Activated naive CD4-positive, alpha-beta T cell treated with Interleukin-2 at 50 U/mL for 16 hours (primary cell): Measurements from ENCODE around the gene TMEM165.

Source experiments
- DNase-seq: peaks from one replicate; pipeline ENCODE4 v3.0.0-alpha.2; 2020

TMEM165 gene

DNA sequence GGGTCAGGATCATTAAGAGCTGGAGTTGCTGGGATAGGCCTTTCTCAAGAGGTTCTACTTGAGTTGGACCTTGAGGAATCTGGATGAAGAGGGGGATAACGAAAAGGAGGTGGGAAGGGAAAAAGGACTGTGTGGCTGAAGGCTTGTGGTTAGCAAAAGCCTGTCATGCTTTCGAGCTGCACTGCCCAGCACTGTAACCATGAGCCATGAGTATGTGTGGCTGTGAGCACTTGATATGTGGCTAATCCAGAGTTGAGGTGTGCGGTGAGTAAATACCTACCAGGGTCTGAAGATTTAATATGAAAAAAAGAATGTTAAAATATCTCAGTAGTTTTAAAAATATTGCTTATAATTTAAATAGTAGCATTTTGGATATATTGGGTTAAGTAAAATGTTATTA lies 11.4 kb downstream of the TMEM165 start:
- DNase-seq: no peak

DNA sequence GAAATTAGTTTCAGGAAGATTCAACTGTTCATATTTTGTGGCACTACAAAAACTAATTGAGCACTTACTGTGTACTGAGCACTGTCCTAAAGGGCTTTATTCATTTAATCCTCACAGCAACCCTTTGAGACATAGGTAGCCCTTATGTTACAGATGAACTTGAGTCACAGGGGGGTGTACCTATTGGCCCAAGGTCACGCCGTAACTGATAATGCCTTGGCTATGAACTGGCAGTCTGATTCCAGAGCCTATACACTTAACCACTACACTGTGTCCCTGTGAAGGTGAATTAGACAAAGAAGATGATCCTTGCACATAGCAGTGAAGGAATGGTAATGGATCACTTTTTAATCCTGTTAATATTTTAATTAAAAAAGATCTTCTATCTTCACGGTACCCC lies 12.0 kb downstream of the TMEM165 start:
- no peak for DNase-seq

DNA sequence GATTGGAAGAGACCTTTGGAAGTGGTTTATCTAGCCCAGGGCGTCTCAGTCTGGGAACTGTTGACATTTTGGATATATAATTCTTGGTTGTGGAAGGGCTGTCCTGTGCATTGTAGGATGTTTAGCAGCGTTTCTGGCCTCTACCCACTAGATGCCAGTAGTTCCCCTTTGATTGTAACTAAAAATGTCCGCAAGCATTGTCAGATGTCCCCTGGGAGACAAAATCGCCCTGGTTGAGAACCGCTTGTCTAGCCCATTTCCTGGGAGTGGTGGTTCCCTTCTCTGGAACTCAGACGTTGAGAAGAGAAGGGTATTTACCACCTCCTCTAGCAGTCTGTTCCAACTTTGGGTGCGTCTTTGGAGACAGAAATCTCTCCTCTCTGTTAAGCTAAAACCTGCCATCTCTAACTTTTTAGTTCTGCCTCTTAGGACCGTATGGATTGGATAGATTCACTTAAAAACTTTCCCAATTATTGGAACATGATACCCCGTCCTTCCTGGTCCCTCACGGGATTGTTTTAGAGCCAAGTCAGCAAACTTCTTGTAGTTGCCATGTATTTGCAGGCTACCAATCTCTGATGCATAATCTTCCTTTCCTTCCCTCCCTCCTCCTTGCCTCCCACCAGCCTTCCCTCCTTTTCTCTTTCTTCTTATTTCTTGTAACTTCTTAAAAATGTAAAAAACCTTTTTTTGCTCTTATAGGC lies 13.9 kb downstream of the TMEM165 start:
- DNase-seq: no peak

DNA sequence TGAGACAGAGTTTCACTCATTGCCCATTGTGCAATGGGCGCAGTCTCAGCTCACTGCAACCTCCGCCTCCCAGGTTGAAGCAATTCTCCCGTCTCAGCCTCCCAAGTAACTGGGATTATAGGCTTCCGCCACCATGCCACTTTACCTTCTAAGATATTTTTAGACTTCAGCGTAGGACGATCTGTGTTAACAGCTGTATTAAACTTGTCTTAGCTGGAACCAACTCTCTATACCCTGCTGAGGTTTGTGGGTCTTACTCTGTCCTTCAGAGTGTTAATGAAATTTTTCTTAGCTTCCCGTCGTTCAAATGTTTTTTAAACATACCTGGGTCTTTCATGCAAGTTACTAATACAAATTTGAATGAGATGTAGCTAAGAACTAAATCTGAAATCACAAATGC lies 14.7 kb downstream of the TMEM165 start:
- DNase-seq: no peak

DNA sequence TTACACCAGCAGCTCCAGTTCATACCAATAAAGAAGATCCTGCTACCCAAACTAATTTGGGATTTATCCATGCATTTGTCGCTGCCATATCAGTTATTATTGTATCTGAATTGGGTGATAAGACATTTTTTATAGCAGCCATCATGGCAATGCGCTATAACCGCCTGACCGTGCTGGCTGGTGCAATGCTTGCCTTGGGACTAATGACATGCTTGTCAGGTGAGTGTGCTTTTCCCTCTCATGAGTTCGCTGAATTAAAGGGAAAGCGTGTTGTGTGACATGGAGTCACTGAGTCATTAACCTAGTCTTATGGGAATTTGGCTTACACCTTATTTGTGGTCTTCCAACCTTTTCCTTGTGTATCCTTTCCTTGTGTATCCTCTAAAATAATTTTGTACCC lies 15.9 kb downstream of the TMEM165 start:
- DNase-seq: no peak

DNA sequence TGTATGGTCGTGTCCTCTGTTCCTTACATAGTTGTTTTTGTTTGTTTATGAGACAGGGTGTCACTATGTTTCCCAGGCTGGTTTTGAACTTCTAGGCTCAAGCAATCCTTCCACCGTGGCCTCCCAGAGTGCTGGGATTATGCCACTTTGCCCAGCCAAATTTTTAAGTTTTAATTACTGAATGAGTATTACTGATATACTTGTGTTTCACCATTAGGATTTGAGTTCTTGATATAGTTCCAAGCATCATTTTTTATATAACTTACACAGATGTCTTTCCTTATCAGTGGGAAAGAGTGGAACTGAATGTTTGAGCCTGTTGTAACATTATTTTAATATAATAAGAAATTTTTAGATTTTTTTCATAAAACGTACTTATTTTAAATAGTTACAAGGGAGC lies 20.4 kb downstream of the TMEM165 start:
- no peak for DNase-seq

DNA sequence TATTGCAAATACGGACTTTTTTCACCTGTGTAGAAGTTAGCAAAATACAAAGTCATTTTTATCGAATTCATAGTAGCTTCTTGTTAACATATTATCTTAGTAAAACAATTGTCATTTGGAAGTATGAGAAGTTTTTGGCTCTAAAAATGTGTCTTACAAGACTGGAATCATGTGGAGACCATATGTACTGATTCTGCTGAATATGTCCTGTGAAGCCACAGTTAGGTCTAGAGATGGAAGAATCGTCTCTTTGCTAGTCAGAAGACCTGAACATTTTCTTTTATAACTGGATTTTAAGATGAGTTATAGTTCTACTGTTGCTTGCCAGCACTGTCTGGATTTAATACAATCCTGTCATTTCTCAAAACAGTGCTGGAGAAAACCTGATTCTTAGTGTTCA lies 29.0 kb downstream of the TMEM165 start:
- DNase-seq: no peak

DNA sequence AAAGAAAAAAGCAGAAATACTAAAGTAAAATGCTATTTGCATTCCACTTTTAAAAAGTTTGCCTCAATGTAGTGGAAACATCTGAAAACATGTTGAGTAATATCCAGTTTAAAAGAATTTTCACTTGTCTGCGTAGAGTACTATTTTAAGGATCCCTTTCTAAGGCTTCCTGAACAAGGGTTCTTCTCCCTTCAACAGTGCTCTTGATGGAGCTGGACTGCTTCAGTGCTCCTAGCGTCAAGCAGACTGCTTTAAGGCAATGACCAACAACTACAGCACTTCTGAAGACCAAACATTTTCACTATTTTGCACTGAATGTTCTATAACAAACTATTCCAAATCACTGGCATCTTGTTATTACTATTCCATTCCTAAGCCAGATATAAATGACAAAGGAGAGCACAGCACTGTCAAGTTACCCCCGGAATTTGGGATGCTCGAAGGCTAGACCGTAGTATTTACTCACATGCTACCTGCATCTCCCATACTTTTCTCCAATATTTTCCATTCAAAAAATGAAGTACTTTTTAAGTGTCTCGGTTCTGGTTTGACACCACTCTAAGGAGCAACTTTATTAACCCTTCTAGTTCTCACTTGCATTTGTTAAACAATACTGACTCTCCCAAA lies 36.1 kb downstream of the TMEM165 start:
- no peak for DNase-seq

DNA sequence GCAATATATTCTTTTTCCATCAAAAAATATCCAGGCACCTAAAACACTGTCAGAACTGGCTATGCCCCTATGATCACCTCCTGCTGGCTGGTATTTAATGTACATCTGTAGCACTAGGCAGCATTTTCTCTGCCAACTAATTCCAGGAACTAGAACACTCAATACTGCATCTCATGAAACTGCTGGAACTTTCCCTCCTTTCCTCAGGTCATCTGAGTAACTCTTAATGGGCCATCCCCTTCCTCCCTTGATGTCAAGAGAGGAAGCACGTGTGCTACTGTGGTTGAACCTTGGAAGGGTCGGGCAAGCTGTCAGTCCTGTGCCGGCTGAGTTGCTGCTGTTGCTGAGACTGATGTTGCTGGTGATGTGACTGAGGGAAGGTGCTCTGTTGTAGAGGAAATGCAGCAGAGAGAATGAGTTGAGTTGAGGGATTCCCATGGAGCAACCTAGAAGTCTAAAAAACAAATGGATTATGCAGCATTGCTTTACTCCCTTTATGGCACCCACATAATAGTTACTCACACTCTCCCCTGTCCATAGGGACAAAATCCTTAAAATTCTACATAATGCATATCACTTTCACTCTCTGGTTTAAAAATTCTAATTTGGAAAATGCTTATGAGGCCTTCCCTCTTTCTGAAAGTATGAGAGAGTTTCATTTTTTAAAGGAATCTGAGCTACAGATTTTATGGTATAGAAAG lies 39.5 kb downstream of the TMEM165 start:
- DNase-seq: peak; percentile 6

DNA sequence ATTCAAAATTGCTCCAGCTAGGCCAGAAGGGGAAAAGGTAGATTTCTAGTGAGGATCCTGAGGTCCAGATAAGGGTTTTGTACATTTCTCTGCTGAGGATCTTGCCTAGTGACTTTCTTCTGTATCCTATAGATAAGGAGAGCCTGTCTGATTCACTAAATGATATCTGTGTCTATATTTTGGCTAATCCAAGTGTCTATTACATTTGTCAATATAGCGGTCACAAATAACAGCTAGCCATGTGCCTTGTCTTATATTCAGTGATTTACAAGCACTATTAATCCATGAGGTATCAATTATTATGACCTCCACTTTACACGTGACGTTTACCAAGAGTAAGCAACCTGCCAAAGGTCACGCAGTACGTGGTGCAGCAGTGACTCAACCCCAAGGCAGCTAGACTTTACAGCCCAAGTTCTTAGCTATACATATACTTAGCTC lies 41.6 kb downstream of the TMEM165 start:
- no peak for DNase-seq

DNA sequence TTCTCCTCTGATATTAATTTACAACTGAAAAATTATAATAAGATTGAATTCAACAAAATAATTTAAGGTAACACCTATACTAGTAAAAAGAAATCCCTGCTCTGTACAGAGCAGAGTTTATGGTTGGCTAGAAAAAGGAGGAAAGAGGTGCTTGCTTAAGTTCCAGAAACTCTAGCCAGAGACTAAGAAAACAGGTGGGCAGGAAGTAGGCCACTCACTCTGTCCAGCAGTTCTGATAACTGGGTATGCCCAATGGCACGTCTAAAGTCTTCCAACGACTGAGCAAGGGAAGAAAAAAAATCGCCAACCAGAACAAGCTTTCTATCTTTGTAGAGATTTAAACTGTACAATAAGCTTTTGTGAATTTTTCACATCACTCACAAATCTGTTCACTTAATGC lies 42.1 kb downstream of the TMEM165 start:
- DNase-seq: no peak

DNA sequence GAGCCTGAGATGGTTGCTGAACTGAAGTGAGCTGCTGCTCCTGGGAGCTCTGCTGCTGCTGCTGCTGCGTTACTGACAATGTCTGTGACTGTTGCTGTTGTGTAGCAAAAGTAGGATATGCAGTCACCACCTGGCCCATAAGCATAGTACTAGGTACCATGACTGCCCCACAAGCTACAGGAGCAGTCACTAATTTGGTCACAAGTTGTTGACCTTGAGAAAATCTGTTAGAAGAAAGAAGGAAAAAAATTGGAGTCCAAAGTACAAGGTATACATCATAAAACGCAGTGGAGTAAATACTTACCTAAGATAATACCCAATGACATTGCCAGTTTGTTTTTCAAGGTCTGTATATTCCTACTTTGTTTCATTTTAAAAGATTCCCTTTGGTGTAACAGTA lies 42.6 kb downstream of the TMEM165 start:
- DNase-seq: no peak

DNA sequence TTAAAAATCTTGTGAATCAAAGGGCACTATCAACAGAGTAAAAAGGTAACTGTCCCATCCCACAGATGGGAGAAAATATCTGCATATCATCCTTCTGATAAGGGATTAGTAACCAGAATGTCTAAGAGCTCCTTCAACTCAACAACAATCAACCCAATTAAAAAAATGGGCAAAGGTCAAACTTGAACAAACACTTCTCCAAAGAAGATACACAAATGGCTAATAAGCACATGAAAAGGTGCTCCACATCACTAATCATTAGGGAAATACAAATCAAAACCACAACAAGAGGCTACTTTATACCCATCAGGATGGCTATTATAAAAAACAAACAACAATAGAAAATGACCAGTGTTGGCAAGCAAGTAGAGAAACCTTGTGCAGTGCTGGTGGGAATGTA lies 43.3 kb downstream of the TMEM165 start:
- DNase-seq: no peak

DNA sequence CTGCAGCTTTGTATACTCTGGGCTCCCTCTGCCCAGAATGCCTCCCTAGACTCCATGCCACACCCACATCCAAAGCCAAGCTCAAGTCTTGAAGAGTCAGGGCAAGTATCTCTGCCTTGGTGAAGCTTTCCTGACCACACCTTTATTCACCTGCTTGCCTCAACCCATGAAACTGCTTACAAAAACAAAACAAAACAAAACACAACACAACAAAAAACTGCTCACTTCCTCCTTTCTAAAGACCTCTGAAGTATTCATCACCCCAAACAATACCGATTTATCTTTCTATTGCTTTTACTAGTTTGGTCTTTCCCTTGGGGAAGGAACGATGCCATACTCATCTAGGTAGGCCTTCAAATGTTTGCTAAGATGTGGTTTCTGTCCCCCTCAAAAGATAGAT lies 45.0 kb downstream of the TMEM165 start:
- no peak for DNase-seq

DNA sequence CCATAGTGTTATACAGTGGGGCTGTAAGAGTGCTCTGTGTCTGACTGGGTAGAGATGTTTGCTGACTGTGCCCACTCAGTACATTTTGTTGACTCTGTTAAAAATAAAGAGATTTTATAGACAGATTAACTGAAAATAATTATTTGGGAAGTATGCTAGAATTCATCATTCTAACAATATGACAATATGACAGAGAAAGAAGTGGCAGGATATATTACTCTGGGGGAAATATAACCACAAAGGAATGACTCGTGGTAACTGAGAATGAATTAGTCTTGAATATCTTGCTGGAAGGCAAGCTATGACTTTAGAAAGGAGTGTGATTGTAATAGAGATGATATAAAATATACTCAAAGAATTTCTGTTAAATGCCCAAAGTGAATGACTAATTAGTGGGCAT lies 46.8 kb downstream of the TMEM165 start:
- DNase-seq: no peak

DNA sequence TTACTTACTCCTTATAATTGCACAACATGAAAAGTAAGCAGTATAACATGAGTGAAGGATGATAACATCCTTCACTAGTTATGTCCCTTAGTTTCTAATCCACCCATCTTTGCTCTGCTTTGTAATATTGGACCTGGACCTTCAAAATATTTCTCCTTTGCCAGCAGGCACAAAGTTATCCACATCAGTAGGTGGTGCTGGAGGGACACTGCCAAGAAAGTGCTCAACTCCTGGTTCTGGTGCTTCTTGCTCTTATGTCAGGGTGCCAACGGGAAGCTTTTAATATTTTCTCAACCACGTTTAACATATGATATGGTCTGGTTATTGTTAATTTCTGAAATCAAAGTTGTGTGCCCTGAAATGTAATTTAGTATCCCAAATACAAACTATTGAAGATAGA lies 49.1 kb downstream of the TMEM165 start:
- DNase-seq: no peak

DNA sequence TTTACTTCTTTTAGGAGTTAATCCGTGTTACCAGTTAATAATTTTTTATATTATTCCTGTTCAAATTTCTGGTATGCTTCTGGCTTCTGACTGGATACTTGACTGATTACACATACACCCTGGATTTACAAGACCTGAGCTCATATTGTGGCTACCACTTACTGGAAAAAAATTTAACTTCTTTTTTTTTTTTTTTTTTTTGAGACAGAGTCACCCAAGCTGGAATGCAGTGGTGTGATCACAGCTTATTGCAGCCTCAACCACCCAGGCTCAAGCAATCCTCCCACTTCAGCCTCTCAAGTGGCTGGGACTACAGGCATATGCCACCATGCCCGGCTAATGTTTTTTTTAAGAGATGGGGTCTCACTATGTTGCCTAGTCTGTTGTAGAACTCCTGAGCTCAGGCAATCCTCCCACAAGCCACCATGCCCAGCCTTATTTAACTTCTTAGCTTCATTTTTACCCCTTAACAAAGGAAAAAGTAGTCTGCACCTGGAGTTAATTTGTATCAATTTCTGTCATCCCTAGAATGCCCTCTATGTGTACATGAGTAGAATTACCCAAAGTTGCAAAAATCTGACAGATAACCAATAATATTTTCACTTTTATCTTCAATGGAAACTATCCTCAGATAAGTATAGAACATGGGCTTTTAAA lies 50.3 kb downstream of the TMEM165 start:
- no peak for DNase-seq

DNA sequence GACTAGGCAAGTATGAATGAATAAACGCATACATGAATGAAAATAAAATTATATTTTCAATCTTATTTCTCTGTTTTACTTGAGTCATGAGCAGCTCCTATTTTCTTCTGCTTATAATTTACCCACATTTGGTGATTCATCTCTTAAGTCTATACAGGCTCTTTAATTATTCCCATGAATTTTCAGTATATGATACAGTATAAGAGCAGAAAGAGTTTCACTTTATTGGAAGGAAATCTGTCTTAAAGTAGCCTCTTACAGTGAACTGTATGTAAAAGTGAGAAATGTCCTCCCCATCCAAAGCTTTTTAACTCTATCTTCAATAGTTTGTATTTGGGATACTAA lies 50.8 kb downstream of the TMEM165 start:
- DNase-seq: no peak

DNA sequence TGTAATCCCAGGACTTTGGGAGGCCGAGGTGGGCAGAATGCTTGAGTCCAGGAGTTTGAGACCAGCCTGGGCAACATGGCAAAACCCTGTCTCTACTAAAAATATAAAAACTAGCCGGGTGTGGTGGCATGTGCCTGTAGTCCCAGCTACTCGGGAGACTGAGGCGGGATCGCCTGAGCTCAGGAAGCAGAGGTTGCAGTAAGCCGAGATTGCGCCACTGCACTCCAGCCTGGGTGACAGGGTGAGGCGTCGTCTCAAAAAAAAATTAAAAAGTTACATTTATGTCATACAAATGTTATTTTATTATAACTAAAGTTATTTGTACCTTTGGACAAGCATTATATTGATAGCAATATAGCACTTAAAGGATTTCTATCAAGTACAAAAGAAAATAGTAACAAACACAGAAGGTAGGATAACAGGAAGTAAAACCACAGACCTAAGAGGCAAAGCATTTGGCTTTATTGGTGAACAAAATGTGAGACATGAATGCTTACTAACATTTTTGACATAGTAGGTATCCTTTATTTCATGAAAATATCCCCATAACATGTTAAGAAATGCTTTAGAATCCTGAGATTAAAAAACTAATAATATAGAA lies 51.5 kb downstream of the TMEM165 start:
- no peak for DNase-seq

DNA sequence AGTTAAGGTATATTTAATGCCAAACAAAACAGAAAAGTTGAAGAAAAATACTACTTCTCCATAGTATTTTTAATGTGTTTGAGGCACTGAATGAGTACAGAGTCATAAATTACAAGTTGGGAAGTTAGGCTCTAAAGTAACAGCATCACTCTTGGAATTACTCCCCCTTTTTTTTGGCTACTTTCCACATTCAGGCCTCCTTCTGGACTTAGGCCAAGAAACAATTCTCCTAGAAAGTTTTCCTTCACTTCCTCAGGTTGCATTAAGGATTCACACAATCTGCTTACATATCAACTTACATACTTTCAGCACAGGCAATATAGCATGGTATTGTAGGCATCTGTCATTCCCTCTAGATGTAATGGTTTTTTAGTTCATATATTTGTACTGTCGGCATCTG lies 52.1 kb downstream of the TMEM165 start:
- no peak for DNase-seq

DNA sequence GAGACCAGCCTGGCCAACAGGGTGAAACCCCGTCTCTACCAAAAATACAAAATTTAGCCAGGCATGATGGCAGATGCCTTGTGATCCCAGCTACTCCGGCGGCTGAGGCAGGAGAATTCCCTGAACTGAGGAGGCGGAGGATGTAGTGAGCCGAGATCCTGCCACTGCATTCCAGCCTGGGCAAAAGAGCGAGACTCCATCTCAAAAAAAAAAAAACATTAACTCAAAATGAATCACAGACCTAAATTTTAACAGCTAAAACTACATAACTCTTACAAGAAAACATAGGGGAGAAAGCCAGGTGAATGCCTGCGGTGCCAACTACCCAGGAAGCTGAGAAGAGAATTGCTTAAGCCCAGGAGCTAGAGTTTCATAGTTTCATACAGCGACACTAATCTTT lies 54.8 kb downstream of the TMEM165 start:
- no peak for DNase-seq

DNA sequence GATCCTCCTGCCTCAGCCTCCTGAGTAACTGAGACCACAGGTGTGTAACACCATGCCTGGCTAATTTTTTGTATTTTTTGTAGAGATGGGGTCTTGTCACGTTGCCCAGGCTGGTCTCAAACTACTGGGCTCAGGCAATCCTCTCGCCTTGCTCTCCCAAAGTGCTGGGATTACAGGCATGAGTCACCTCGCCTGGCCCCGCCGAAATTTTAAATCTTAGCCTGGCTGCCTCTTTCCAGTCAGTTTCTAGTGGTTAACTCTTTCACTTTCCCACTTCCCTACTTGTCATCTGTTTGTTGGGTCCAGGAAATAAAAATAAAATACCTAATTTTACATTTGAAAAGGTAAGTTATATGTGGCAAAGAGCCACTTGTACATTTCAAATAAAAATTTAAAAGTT lies 62.4 kb downstream of the TMEM165 start:
- no peak for DNase-seq

DNA sequence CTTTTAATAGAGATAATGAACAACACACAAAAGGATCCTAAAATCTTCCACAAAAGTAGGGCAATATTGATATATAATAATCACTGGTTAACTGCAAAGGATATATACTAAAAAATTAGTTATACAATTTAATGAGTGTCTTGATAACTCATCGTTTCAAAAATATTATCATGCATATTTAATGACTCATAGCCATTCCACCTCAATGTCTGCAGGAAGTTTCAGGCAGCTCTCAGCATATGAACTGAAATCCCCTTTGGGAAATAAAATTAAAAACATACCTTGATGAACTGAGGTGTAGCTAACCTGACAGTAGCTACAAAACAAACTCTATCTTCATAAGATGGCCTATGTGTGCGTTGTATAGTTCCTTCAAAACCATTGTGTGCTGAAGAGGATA lies 62.9 kb downstream of the TMEM165 start:
- DNase-seq: no peak

DNA sequence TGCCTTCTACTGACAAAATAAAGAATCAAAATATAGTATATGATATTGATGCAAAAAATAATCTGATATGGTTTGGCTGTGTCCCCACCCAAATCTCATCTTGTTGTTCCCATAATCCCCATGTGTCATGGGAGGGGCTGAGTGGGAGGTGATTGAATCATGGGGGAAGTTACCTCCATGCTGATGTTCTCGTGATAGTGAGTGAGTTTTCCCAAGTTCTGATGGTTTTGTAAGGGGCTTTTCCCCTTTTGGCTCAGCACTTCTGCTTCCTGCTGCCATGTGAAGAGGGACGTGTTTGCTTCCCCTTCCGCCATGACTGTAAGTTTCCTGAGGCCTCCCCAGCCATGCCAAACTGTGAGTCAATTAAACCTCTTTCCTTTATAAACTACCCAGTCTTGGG lies 70.2 kb downstream of the TMEM165 start:
- DNase-seq: no peak
